H1 (cell line): ENCODE measurements around the gene ORMDL2. TPM values are rescaled to one million over a fixed set of nuclear protein-coding genes. Genes with fewer than 3 reads are reported as not detected.

Experiments
- CBX8 ChIP-seq: fragments of 300-800, 300-1000 bp; sonication (generic); IDR thresholded peaks from 2 replicates; pipeline ENCODE4 v1.7.1; 2016; ENCODE audit warnings: low read depth, low read length, borderline replicate concordance
- POLR2A ChIP-seq, 2 experiments: IDR thresholded peaks; 1 replicate in 1 of 2; 2 replicates in 1 of 2; pipeline ENCODE4 v1.6.1; 2011; ENCODE audit warnings: low read depth in 2 of 2, low read length in 2 of 2, mild to moderate bottlenecking in 2 of 2; ENCODE audit errors: control extremely low read depth in 1 of 2
- polyA plus RNA-seq, 7 experiments: library from polyadenylated mRNA; depleted of rRNA in 3 of 7; stranded (reverse) in 5 of 7; unstranded in 2 of 7; fragments of >200 nt in 5 of 7; fragments of 200-250 nt in 2 of 7; gene quantifications; 1 replicate in 5 of 7; 2 replicates in 1 of 7; 4 replicates in 1 of 7; pipeline versions ENCODE4 v1.2.1 to v1.2.3, GENCODE V29; 2011 to 2013; ENCODE audit warnings: missing spikeins in 2 of 7, mixed read lengths in 2 of 7
- total RNA-seq: library from RNA; stranded (reverse); fragmentation: NEBNext Ultra II Directional; extraction: Animal tissue kit (Norgen Biotek cat#: 25700); gene quantifications from 2 replicates; pipeline ENCODE4 v1.2.1, GENCODE V29; 2021

The ORMDL2 gene
- total and polyA plus RNA-seq, 2 of the 8 experiments (the other 6 are each of a cell fraction or from before 2014, with no cell fraction given), result 39.0 to 65.6 TPM

DNA sequence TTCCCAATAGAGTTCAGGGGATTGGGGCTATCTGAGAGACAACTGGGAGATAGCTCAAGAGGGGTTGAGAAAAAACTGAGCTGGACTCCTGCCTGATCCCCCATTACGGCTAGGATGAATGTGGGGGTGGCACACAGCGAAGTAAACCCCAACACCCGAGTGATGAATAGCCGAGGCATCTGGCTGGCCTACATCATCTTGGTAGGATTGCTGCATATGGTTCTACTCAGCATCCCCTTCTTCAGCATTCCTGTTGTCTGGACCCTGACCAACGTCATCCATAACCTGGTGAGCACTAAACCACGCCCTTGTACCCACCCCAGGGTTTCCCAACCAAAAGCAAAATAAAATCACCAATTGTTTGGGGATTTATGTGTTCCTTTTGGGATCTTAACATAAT lies 1.0 kb downstream of the ORMDL2 start (continued):
- no peak for TF ChIP-seq CBX8
- TF ChIP-seq POLR2A (IDR thresholded peaks at IDR 0.05; ENCODE audit: control extremely low read depth in 1 of 2, low read depth in 2 of 2, low read length in 2 of 2), result no peak
